IMR-90 (cell line): ENCODE measurements around the gene VPS26C.

Experiments
- CHD1 ChIP-seq: IDR thresholded peaks from 2 replicates; pipeline ENCODE4 v1.6.1; 2012; ENCODE audit warnings: low read depth, low read length, improper control_type of control experiment
- CTCF ChIP-seq: conservative IDR thresholded peaks from 2 replicates; pipeline ENCODE4 v1.5.1; 2012; ENCODE audit warnings: mild to moderate bottlenecking, low read depth, low read length, improper control_type of control experiment
- POLR2A ChIP-seq: IDR thresholded peaks from 2 replicates; pipeline ENCODE4 v1.6.1; 2012; ENCODE audit warnings: mild to moderate bottlenecking, low read depth, low read length
- RAD21 ChIP-seq: IDR thresholded peaks from 2 replicates; pipeline ENCODE4 v1.6.1; 2012; ENCODE audit warnings: low read length, improper control_type of control experiment
- RCOR1 ChIP-seq: IDR thresholded peaks from 2 replicates; pipeline ENCODE4 v1.6.1; 2012; ENCODE audit warnings: mild to moderate bottlenecking, low read length, improper control_type of control experiment; ENCODE audit not compliant: insufficient replicate concordance
- RFX5 ChIP-seq: IDR thresholded peaks from 2 replicates; pipeline ENCODE4 v1.8.0; 2012; ENCODE audit warnings: low read depth, mild to moderate bottlenecking, low read length, moderate library complexity

DNA sequence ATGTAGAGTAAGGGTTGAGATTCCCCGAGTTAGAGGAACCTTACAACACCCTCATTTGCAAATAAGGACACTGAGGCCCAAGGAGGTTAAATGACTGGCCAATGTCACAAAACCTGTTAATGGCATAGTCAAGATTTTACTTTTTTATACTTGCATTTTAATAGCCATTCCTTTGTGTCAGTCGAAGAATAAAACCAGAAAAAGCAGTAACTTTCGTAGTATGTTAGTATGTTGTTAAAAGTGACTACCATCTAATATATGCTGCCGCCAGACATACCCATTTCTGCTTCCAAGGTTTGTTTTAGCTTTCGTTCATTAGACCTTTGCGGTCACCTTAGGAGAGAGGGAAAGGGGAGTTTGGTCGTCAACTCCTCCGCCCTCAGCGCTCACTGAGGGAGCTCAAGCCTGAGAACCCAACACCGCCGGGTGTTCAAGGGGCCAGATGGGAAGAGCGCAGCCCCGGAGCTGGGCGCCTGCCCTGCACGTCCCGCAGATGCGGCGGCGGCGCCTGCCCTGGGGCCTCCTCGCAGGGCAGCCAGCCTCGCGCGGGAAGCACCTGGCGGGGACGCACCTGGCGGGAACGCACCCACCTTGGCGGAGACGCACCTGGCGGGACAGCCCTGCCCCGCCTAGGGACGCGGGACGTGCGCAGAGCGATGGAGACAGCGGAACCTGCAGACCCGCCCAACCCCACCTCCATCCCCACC lies 466 bp downstream of the VPS26C start:
- no peak for TF ChIP-seq CTCF
- 0 out of 2 replicates have a peak, but pooled peaks have one; percentile 4 for TF ChIP-seq RAD21
- no peak for TF ChIP-seq CHD1
- TF ChIP-seq RFX5: no peak
- no peak for TF ChIP-seq RCOR1
- TF ChIP-seq POLR2A: no peak
